GM19193 (cell line): ENCODE data around the gene OR52N1.

Source experiments
- POLR2A ChIP-seq: IDR thresholded peaks from 4 replicates; pipeline ENCODE4 v1.6.1; 2011; ENCODE audit not compliant: insufficient read depth, insufficient read length; ENCODE audit errors: extremely low read depth

The OR52N1 gene

DNA sequence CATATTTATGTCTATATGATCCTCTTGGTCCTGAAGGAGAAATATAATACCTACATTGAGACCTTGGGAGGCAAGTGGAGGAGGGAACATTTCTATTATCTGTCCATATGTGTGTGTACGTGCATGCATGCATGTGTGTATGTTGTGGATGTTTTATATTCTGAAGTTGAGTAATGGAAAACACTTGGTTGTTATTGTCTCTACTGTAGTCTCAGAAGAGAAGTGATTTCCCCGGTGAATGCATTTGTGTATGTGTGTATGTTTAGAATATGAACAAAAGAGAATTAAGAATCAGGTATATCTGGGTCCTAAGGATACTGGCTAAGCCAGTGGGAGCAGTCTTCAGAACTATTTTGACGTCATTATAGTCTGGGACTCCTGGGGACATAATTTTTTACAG, at the start of gene OR52N1:
Gene OR52N1, minus strand, starts transcription at position 101 of the 400 bp plus-strand sequence. CDS start 2,449 bp downstream, outside the sequence.
- no peak for TF ChIP-seq POLR2A

DNA sequence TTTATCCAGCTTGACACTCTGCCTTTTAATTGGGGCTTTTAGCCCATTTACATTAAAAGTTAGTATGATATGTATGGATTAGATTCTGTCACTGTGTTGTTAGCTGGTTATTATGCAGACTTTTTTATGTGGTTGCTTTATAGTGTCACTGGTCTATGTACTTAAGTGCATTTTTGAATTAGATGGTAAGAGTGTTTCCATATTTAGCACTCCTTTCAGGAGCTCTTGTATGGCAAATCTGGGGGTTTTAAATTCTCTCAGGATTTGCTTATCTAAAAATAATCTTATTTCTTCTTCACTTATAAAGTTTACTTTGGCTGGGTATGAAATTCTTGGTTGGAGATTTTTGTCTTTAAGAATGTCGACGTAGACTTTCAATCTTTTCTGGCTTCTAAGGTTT, 46.6 kb upstream of the OR52N1 start:
- TF ChIP-seq POLR2A = no peak

DNA sequence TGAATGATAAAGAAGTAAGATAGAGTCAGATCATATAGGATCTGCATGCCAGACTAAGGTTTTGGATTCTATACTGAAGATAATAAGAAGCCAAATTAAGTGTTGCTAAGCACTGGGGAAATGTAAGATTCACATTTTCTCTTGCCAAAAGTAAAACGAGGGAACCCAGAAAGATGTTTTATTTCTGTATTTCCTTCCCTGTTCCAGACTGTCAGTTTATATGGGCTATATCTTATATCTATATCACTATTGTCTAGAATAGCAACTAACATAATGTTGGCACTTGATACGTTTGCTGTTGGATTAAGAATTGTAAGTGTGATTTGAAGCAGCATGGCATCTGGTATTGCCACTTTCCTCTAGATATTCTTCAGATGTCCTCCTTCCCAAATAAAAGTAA, 42.4 kb upstream of the OR52N1 start:
- TF ChIP-seq POLR2A = no peak

DNA sequence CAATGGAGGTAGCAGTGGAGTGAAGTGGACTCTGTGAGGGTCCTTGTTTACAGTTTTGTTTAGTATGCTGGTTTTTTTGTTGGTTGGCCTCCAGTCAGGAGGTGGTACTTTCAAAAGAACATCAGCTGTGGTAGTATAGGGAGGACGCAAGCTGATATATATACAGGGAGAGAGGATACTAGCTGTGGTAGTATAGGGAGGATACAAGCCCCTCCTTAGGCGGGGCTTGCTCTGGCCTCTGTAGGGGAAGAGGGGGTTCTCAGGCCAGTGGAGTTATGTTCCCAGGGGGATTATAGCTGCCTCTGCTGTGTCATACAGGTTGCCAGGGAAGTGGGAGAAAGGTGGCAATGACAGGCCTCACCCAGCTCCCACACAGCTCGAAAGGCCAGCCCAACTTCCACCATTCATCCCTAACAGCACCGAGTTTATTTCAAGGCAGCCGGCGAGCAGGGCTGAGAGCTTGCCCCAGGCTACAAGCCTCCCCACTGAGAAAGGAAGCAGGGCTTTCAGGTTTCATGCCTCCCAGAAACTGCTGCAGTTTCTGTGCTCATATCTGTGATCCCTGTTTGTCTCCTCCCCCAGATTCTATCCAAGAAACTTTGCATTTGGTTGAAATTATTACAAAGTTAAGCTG, 40.2 kb upstream of the OR52N1 start:
- no peak for TF ChIP-seq POLR2A

DNA sequence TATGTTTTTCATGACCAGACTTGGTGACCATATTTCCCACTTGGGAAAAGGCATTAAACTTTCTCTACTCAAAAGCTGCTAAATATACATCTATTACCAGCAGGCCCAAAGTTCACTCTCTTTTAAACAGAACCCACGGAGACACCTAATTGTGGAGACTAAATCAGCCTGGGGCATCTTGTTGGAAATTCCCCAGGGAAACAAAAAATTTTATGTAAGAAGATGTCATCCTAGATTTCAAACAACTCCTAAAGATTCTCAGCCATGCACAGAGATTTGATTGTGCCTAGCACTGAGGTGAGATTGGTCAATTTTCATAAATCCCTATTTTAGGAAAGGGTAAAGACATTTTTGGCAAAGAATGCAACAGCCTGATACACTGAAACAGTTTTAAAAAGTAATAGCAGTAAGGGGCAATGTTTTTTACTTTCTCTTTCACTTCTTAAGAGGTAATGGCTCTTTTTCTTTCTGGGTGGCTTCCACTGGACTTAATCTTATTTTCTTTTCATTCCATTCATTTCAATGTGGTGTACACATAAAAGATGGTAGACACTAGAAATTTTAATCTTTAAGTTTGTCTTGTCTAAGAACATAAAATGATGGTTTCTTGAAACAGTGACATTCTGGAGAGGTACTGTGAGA, 27.3 kb upstream of the OR52N1 start:
- no peak for TF ChIP-seq POLR2A

DNA sequence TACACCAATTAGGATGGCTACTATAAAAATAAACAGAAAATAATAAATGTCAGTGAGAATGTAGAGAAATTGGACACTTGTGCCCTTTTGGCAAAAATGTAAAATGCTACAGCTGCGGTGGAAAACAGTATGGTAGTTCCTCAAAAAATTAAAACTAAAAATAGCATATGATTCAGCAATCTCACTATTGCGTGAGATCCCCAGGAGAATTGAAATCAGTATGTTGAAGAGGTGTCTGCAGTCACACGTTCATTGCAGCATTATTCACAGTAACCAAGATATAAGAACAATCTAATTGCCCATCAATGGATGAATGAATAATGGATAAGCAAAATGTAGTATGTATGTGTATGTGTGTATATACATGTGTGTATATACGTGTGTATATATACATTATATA, 24.5 kb upstream of the OR52N1 start:
- no peak for TF ChIP-seq POLR2A

DNA sequence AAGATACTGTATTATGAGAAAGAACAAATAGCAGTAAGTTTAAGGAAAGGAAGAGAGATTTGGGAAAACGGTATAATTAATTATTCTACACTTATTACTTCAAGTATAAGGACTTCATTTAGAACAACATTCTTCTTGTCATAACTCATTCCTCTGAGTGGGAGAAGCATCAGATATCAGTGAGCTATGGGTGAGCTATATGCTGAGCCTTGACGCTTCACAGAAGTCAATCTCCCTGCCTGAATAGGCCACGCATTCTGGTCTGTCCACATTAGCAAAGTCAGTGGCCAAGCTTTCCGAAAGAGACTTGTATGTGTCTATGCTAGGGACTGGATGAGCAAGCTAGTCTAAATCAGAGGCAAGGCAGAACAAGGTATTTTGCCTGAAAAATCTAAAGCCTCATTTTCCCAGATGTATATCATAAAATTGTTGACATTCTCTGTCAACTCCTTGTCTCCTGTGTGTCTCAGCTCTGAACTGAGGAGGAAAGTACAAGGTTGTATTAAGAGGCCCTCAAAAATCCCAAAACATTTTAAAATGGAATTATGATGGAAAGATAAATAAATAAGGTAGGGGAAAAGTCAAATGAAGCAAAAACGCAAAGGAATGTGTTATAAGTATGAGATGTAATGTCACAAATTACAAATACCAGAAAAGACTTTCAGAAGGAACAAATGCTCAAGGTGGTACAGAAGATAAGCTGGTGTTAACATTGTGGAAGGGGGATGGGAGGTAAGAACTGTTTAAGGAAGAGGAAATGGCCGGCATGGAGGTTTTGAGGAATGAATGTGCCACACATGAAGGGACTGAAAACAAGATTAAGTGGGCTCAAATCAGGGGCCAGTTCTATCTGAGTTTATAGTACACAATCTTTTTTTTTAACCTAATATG, 19.1 kb upstream of the OR52N1 start:
- no peak for TF ChIP-seq POLR2A

DNA sequence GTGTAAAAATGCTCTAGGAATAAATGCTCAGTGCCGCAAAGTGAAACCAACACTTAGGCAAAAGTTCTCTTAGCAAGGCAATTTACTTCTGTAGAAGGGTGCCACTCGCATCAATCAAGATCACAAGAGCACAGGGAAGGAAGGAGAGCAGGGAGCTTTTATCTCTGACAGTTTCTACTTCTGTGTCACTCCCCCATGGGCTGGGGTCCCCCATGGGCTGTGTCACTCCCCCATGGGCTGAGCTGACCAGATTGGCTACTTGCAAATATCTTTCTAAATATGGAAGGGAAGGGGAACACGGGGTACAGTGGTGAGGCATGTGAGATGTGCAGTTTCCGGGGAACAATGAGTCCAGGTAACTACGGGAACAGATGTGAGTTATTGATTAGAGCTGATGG, 18.1 kb upstream of the OR52N1 start:
- TF ChIP-seq POLR2A = no peak

DNA sequence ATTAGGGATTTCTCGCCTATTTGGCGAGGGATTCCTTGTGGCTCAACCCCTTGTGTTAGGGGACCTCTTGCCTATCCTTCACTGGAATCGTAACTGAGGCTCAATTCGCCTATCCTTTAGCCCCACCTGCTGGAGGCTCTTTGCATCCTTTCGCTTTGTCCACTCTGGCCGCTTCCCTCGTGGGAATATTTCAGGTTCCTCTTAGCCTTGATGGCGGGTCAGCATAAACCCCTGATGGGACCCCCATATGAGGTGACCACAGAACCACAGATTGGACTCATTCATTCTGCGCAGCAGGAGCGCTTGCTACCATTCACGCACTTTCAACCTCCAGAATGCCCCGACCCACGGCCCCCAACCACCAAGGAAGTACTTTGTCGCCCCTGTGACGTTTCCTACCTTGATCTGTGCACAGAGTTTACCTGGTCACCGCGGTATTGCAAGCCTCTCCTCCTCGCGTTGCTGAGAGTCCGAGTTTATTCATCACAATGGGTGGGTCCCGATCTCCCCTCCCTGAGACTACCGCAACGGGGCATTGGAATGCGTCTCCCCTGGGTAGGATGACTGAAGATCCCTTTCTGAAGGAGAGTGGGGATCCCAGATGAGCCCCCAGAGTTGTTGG, 17.5 kb upstream of the OR52N1 start, which contains the start of gene OR52N2:
Gene OR52N2, plus strand, starts transcription at position 425 of the 622 bp plus-strand sequence. CDS start 11,412 bp downstream, outside the sequence.
- no peak for TF ChIP-seq POLR2A

DNA sequence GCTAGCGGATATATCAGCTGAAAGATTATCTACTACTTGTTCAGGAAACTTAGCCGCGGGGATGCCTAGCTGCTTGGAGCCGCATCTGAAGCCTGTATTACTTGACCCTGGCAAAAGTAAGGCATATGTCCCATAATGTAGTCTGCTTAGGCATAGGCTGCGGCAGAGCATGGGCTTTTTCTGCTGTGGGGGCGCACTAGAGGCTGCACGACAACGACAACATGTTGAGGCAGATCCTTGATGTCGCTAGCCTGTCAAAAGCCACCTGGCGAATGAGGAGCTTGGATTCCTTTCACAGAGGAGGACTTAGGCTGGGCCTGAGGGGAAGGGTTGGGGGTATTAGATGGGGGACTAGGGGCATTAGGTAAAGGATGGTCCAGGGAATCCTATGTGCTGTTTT, 16.5 kb upstream of the OR52N1 start:
- TF ChIP-seq POLR2A = no peak

DNA sequence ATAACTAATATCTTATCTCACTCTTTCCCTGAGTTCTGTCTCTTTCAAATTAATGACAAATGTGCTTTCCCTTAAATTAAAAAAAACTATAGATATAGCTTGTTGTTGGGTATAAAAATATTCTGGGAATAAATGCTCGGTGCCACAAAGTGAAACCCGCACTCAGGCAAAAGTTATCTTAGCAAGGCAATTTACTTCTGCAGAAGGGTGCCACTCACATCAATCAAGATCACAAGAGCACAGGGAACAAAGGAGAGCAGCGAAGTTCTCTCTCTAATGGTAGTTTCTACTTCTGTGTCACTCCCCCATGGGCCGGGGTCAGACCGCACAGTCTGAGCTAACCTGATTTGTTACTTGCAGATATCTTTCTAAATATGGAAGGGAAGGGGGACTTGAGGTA, 12.9 kb upstream of the OR52N1 start:
- no peak for TF ChIP-seq POLR2A

DNA sequence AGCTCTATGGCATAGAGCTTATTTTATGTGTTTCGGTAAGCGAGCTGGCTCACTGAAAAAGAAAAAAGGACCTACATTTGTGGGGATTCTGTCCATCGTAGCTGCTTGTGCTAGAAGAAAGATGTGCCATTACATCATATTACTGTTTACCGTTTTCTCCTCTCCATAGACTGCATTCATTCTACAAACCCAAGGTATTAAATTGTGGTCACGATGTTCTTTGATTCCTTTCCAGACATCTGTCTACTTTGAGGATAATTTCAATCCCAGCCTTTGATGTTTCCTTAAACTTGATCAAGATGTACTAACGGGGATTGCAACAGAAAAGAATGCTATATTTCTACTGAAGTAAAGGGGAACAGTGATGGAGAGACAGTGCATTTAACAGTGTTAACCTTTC, 5.5 kb upstream of the OR52N1 start:
- TF ChIP-seq POLR2A = no peak

DNA sequence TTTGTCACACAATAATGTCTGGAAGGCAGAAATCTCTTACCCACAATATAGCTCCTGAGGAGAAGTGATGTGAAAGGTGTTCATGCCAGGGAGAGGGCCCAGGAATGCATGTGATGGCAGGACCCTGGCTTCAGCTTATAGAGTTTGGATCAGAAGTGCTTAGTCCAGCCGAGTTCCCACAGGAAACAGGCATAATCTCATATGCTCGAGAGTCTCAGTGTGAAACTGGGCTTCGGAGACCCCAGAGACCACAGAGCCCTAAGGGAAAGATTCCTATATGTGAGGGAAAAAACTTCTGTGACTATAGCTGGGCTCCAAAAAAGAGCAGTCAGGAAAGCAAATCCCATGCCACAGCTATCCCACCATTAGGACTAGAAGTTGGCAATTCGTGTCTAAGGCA, 7.8 kb downstream of the OR52N1 start, which contains the start of gene OR52N5:
Gene OR52N5, minus strand, starts transcription at position 101 of the 400 bp plus-strand sequence. CDS start 4,721 bp downstream, outside the sequence.
- no peak for TF ChIP-seq POLR2A

DNA sequence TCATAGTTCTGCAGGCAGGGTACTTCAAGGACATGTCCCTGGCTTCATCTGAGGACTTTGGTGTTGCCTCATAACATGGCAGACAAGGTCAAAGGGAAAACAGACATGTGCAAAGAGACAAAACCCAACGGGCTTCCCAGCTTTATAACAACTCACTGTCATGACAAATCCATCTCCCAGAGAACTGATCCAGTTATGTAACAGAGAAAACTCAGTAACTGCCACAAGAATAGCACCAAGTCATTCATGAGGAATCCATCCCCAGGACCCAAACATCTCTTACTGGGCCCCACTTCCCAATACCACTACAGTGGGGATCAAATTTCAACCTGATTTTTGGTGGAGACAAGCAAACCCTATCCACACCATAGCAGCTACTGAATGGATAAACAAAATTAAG, 24.0 kb downstream of the OR52N1 start:
- TF ChIP-seq POLR2A = no peak

DNA sequence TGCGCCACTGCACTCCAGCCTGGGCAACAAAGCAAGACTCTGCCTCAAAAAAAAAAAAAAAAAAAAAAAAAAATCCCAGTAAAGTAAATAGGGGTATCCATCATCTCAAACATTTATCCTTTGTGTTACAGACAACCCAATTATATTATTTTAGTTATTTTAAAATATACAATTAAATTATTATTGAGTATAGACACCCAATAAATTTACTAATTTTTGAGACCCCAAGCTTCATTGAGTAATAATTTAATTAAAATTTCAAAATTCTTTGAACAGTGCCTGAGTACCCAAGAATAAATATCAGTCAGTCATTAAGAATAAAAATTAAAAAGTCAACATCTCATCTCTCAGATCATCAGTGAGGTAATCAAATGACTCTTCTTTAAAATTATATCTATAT, 37.1 kb downstream of the OR52N1 start, which contains the start of gene OR52N4:
Gene OR52N4, plus strand, starts transcription at position 301 of the 400 bp plus-strand sequence. CDS start 498 bp downstream, outside the sequence.
- TF ChIP-seq POLR2A = no peak
